Neural cell (in vitro differentiated cells): ENCODE measurements around the gene FAF1. TPM values are rescaled to one million over a fixed set of nuclear protein-coding genes. Genes with fewer than 3 reads are reported as not detected.

Source experiments
- H2AFZ ChIP-seq: fragments of 200-600, 300-800 bp; sonication (generic), shearing (Covaris generic); 2 replicates; pipeline ENCODE4 v1.6.0; 2014; ENCODE audit warnings: low read depth, mild to moderate bottlenecking, antibody characterized with exemption, low read length, moderate library complexity
- H3F3A ChIP-seq: fragments of 200-600 bp; shearing (Covaris generic); 2 replicates; pipeline ENCODE4 v1.6.1; 2016; ENCODE audit warnings: mild to moderate bottlenecking, moderate library complexity, mixed read lengths, antibody characterized with exemption, low read length; ENCODE audit not compliant: insufficient read depth, poor library complexity, severe bottlenecking
- H3K27ac ChIP-seq: fragments of 200-600, 300-800 bp; sonication (generic), shearing (Covaris generic); 2 replicates; pipeline ENCODE4 v1.5.1; 2014; ENCODE audit warnings: mild to moderate bottlenecking, low read length, moderate library complexity
- H3K27me3 ChIP-seq: fragments of 300-800, 200-600 bp; sonication (generic), shearing (Covaris generic); 2 replicates; pipeline ENCODE4 v1.6.0; 2014; ENCODE audit warnings: mild to moderate bottlenecking, low read depth, low read length, moderate library complexity; ENCODE audit not compliant: insufficient read depth
- H3K36me3 ChIP-seq: fragments of 300-800, 200-600 bp; sonication (generic), shearing (Covaris generic); 2 replicates; pipeline ENCODE4 v1.5.1; 2014; ENCODE audit warnings: mild to moderate bottlenecking, antibody characterized with exemption, low read length, moderate library complexity; ENCODE audit not compliant: insufficient read depth
- H3K4me2 ChIP-seq: fragments of 300-800, 200-600 bp; sonication (generic), shearing (Covaris generic); 2 replicates; pipeline ENCODE4 v1.6.0; 2014; ENCODE audit warnings: mild to moderate bottlenecking, low read length
- H3K4me3 ChIP-seq: fragments of 300-800, 200-600 bp; sonication (generic), shearing (Covaris generic); 2 replicates; pipeline ENCODE4 v1.5.1; 2014; ENCODE audit warnings: mild to moderate bottlenecking, low read length, moderate library complexity
- H3K79me2 ChIP-seq: fragments of 200-600 bp; shearing (Covaris generic); replicated peaks from 2 replicates; pipeline ENCODE4 v1.6.0; 2014; ENCODE audit warnings: mild to moderate bottlenecking, low read length, moderate library complexity; ENCODE audit not compliant: insufficient read depth
- H3K9ac ChIP-seq: fragments of 300-800, 200-600 bp; sonication (generic), shearing (Covaris generic); 2 replicates; pipeline ENCODE4 v1.6.1; 2016; ENCODE audit warnings: mild to moderate bottlenecking, low read length, mixed read lengths
- H3K9me2 ChIP-seq: fragments of 200-600 bp; shearing (Covaris generic); 2 replicates; pipeline ENCODE4 v1.6.1; 2016; ENCODE audit warnings: mild to moderate bottlenecking, low read length, mixed read lengths; ENCODE audit not compliant: insufficient read depth
- H3K9me3 ChIP-seq: fragments of 200-600, 300-800 bp; sonication (generic), shearing (Covaris generic); 2 replicates; pipeline ENCODE4 v1.6.1; 2016; ENCODE audit warnings: mild to moderate bottlenecking, mixed run types, low read length, moderate library complexity, mixed read lengths
- H4K20me1 ChIP-seq: fragments of 200-600 bp; shearing (Covaris generic); 2 replicates; pipeline ENCODE4 v1.6.1; 2016; ENCODE audit warnings: mild to moderate bottlenecking, mixed run types; ENCODE audit not compliant: insufficient read depth
- CTCF ChIP-seq: fragments of 450-650 bp; IDR thresholded peaks from 2 replicates; pipeline ENCODE4 v1.5.1; 2014; ENCODE audit warnings: antibody characterized with exemption, mild to moderate bottlenecking, moderate library complexity; ENCODE audit not compliant: poor library complexity, severe bottlenecking
- EP300 ChIP-seq: fragments of 450-650 bp; conservative IDR thresholded peaks from 2 replicates; pipeline ENCODE4 v1.6.1; 2014; ENCODE audit warnings: antibody characterized with exemption, mild to moderate bottlenecking, moderate library complexity; ENCODE audit not compliant: poor library complexity, severe bottlenecking
- EZH2 ChIP-seq: fragments of 200-600, 300-800 bp; shearing (Covaris generic), sonication (generic); IDR thresholded peaks from 2 replicates; pipeline ENCODE4 v1.6.1; 2014; ENCODE audit warnings: antibody characterized with exemption, low read length, borderline replicate concordance, mild to moderate bottlenecking; ENCODE audit not compliant: insufficient read depth, poor library complexity, severe bottlenecking
- MXI1 ChIP-seq: fragments of 450-650 bp; conservative IDR thresholded peaks from 2 replicates; pipeline ENCODE4 v1.6.1; 2014; ENCODE audit warnings: antibody characterized with exemption, mild to moderate bottlenecking; ENCODE audit not compliant: poor library complexity, severe bottlenecking
- POLR2AphosphoS5 ChIP-seq: IDR thresholded peaks from 2 replicates; pipeline ENCODE4 v1.6.1; 2012
- RAD21 ChIP-seq: fragments of 450-650 bp; conservative IDR thresholded peaks from 2 replicates; pipeline ENCODE4 v1.6.1; 2014; ENCODE audit warnings: antibody characterized with exemption, mild to moderate bottlenecking, moderate library complexity
- REST ChIP-seq: IDR thresholded peaks from 2 replicates; pipeline ENCODE4 v1.6.1; 2012; ENCODE audit warnings: borderline replicate concordance
- SMC3 ChIP-seq: fragments of 450-650 bp; conservative IDR thresholded peaks from 2 replicates; pipeline ENCODE4 v1.6.1; 2014; ENCODE audit warnings: antibody characterized with exemption, mild to moderate bottlenecking, moderate library complexity; ENCODE audit not compliant: poor library complexity
- TAF1 ChIP-seq: IDR thresholded peaks from 2 replicates; pipeline ENCODE4 v1.6.1; 2012; ENCODE audit warnings: low read depth
- polyA plus RNA-seq: library from polyadenylated mRNA; depleted of rRNA; stranded (reverse); fragments of >200 nt; gene quantifications from 2 replicates; pipeline ENCODE4 v1.2.3, GENCODE V29; 2014

FAF1 gene
- polyA plus RNA-seq, 1 donor from 2014 or later: 52.1 TPM

- no peaks in the 10 kb centered on the region for H3K36me3 ChIP-seq
- H4K20me1 ChIP-seq: no peaks in the 10 kb centered on the region
- no peaks in the 10 kb centered on the region for H3K79me2 ChIP-seq
- TF ChIP-seq SMC3 (no peak), EZH2 (no peak), POLR2AphosphoS5 (no peak), RAD21 (no peak), CTCF (no peak), TAF1 (no peak), MXI1 (no peak), REST (no peak), EP300 (no peak)
- no peak overlapping the region for H3K4me2 ChIP-seq
- no peaks in the 10 kb centered on the region for H3F3A ChIP-seq
- H2AFZ ChIP-seq: no peak overlapping the region
- no peaks in the 10 kb centered on the region for H3K9me3 ChIP-seq
- H3K4me3 ChIP-seq: no peak overlapping the region
- H3K27me3 ChIP-seq: no peaks in the 10 kb centered on the region
- H3K9ac ChIP-seq: no peak overlapping the region
- no peak overlapping the region for H3K27ac ChIP-seq
- H3K9me2 ChIP-seq: no peaks in the 10 kb centered on the region
Measured at GRCh38 chr1:50605186-50605875, 354.7 kb downstream of the FAF1 start.

- H3K36me3 ChIP-seq: no peaks in the 10 kb centered on the region
- H4K20me1 ChIP-seq: no peaks in the 10 kb centered on the region
- H3K4me2 ChIP-seq: no peak overlapping the region
- H3K9ac ChIP-seq: no peak overlapping the region
- no peaks in the 10 kb centered on the region for H3F3A ChIP-seq
- no peak overlapping the region for H3K4me3 ChIP-seq
- H3K27ac ChIP-seq: no peak overlapping the region
- TF ChIP-seq CTCF (no peak), EP300 (no peak), REST (no peak), SMC3 (no peak), TAF1 (no peak), POLR2AphosphoS5 (no peak), MXI1 (no peak), RAD21 (no peak), EZH2 (no peak)
- no peaks in the 10 kb centered on the region for H3K79me2 ChIP-seq
- no peaks in the 10 kb centered on the region for H3K27me3 ChIP-seq
- no peaks in the 10 kb centered on the region for H3K9me3 ChIP-seq
- H3K9me2 ChIP-seq: no peaks in the 10 kb centered on the region
- no peak overlapping the region for H2AFZ ChIP-seq
Measured at GRCh38 chr1:50604580-50604979, 355.5 kb downstream of the FAF1 start.
